ENCODE measurements around the gene GALNT16.

DNA sequence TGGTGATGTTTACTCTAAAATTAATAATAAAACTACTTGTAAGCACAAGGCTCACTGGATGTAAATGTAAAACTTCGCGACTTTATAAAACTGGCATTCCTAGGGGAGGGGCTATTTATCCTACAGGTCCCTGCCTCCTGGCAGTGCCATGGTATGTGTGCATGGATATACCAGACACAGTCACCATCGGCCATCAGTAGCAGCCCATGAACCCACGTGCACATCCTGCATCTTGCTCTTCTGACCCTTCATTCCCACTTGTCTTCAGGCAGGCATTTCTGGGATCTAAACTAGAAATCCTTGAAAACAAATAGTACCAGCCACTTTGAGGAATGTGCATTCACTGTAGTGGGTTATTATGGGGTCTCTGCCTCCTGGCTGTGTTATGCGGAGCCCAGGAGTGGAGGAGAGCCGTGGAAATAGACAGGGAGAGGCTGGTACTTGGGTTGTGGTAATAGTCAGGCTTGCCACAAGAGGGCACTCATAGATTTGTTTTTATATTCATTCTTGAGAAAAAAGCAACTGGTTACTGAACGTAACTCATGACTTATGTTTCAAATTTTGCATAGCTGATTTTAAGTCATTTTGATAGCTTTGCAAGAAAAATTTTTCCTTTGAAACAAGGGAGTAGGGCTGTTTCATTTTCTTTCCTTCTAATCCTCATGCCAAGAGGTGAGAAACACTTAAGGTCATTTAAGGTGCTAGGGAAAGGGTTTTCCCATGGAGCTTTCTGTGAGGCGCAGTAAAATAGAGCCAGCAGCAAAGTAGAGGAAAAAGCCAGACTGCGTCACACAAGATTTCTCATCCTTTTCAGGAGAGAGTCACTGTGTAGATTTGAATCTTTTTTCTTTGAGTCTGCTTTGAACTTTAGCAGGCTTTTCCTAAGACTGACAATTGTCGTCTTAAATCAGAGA is 17.4 kb upstream of the GALNT16 start:
- TF ChIP-seq, protein P1, sequence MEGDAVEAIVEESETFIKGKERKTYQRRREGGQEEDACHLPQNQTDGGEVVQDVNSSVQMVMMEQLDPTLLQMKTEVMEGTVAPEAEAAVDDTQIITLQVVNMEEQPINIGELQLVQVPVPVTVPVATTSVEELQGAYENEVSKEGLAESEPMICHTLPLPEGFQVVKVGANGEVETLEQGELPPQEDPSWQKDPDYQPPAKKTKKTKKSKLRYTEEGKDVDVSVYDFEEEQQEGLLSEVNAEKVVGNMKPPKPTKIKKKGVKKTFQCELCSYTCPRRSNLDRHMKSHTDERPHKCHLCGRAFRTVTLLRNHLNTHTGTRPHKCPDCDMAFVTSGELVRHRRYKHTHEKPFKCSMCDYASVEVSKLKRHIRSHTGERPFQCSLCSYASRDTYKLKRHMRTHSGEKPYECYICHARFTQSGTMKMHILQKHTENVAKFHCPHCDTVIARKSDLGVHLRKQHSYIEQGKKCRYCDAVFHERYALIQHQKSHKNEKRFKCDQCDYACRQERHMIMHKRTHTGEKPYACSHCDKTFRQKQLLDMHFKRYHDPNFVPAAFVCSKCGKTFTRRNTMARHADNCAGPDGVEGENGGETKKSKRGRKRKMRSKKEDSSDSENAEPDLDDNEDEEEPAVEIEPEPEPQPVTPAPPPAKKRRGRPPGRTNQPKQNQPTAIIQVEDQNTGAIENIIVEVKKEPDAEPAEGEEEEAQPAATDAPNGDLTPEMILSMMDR (IDR thresholded peaks at IDR 0.05) = peak; percentile 63 to 80 (median 76)
- no peak for TF ChIP-seq POLR2A (IDR thresholded peaks at IDR 0.05)
